Trophoblast cell (in vitro differentiated cells and primary cell): ENCODE results near the gene BAK1.
"Not testable (repeated sequence)": the region's sequence is repeated elsewhere in the genome, so short reads cannot be mapped to it uniquely, and the experiment has no call there.

Experiments used
- DNase-seq, 2 donors: peaks; one replicate each; pipeline ENCODE4 v3.0.0-alpha.2; 2016
- H2AFZ ChIP-seq: 2 replicates; pipeline ENCODE4 v1.6.1; 2013; ENCODE audit warnings: low read length, moderate library complexity, mild to moderate bottlenecking; ENCODE audit not compliant: insufficient read depth, poor library complexity
- H2AK5ac ChIP-seq: 2 replicates; pipeline ENCODE4 v1.6.1; 2013; ENCODE audit warnings: mild to moderate bottlenecking, low read length
- H2BK120ac ChIP-seq: 2 replicates; pipeline ENCODE4 v1.6.1; 2013; ENCODE audit warnings: low read length, mild to moderate bottlenecking, moderate library complexity; ENCODE audit not compliant: insufficient read depth, poor library complexity
- H2BK12ac ChIP-seq: 2 replicates; pipeline ENCODE4 v1.6.1; 2013; ENCODE audit warnings: mild to moderate bottlenecking, low read length, moderate library complexity
- H2BK5ac ChIP-seq: 2 replicates; pipeline ENCODE4 v1.6.1; 2013; ENCODE audit warnings: low read length, low read depth, moderate library complexity, mild to moderate bottlenecking; ENCODE audit not compliant: poor library complexity
- H3K14ac ChIP-seq: 2 replicates; pipeline ENCODE4 v1.6.1; 2013; ENCODE audit warnings: mild to moderate bottlenecking, low read length
- H3K18ac ChIP-seq: 2 replicates; pipeline ENCODE4 v1.6.1; 2013; ENCODE audit warnings: mild to moderate bottlenecking, low read length
- H3K23ac ChIP-seq: 2 replicates; pipeline ENCODE4 v1.6.1; 2013; ENCODE audit warnings: low read length
- H3K27ac ChIP-seq: 2 replicates; pipeline ENCODE4 v1.5.1; 2013; ENCODE audit warnings: low read depth, mild to moderate bottlenecking, inconsistent platforms, low read length, moderate library complexity
- H3K27me3 ChIP-seq: 2 replicates; pipeline ENCODE4 v1.6.1; 2013; ENCODE audit warnings: inconsistent platforms, mild to moderate bottlenecking, low read length, moderate library complexity; ENCODE audit not compliant: insufficient read depth
- H3K36me3 ChIP-seq, 2 experiments: 1 replicate in 1 of 2; 2 replicates in 1 of 2; pipeline ENCODE4 v1.6.1; 2013; ENCODE audit warnings: low read length in 2 of 2, mild to moderate bottlenecking in 2 of 2, moderate library complexity in 1 of 2; ENCODE audit not compliant: insufficient read depth in 2 of 2, control insufficient read depth in 1 of 2
- H3K4ac ChIP-seq: 2 replicates; pipeline ENCODE4 v1.6.1; 2013; ENCODE audit warnings: low read depth, mild to moderate bottlenecking, low read length, moderate library complexity
- H3K4me1 ChIP-seq, 2 experiments: 1 replicate in 1 of 2; 2 replicates in 1 of 2; pipeline ENCODE4 v1.6.1; 2013; ENCODE audit warnings: low read length in 2 of 2, mild to moderate bottlenecking in 2 of 2, moderate library complexity in 1 of 2; ENCODE audit not compliant: insufficient read depth in 2 of 2, control insufficient read depth in 1 of 2
- H3K4me2 ChIP-seq: 2 replicates; pipeline ENCODE4 v1.6.1; 2013; ENCODE audit warnings: inconsistent platforms, mild to moderate bottlenecking, low read length, moderate library complexity
- H3K4me3 ChIP-seq: 2 replicates; pipeline ENCODE4 v1.5.1; 2013; ENCODE audit warnings: mild to moderate bottlenecking, low read depth, low read length, inconsistent platforms
- H3K79me1 ChIP-seq: one replicate; pipeline ENCODE4 v1.6.1; 2013; ENCODE audit warnings: low read length
- H3K79me2 ChIP-seq: 2 replicates; pipeline ENCODE4 v1.6.1; 2013; ENCODE audit warnings: low read length, mild to moderate bottlenecking; ENCODE audit not compliant: control insufficient read depth, insufficient read depth, poor library complexity
- H3K9ac ChIP-seq: 2 replicates; pipeline ENCODE4 v1.6.1; 2013; ENCODE audit warnings: mild to moderate bottlenecking, low read length
- H3K9me3 ChIP-seq: 2 replicates; pipeline ENCODE4 v1.6.1; 2013; ENCODE audit warnings: low read depth, mild to moderate bottlenecking, control low read depth, inconsistent platforms, low read length; ENCODE audit not compliant: insufficient read depth
- H4K12ac ChIP-seq: 2 replicates; pipeline ENCODE4 v1.6.1; 2013; ENCODE audit warnings: low read depth, mild to moderate bottlenecking, low read length, moderate library complexity
- H4K8ac ChIP-seq: 2 replicates; pipeline ENCODE4 v1.6.1; 2013; ENCODE audit warnings: low read depth, mild to moderate bottlenecking, low read length, moderate library complexity
- H4K91ac ChIP-seq: one replicate; pipeline ENCODE4 v1.6.1; 2013; ENCODE audit warnings: low read depth, mild to moderate bottlenecking, low read length, moderate library complexity
- WGBS: extraction: QIAGEN DNeasy Blood & Tissue Kit; methylation state at CpG from one replicate; pipeline ENCODE4 v1.1.7; 2013; ENCODE audit warnings: missing lambda C conversion rate; ENCODE audit not compliant: insufficient read length, insufficient coverage; ENCODE audit errors: extremely low coverage; 5-methylcytosine and 5-hydroxymethylcytosine counted together

BAK1 gene

GRCh38 chr6:33549196-33549595 lies 30.9 kb downstream of the BAK1 start:
- H4K8ac ChIP-seq = no peak overlapping the region
- H2BK120ac ChIP-seq = no peak overlapping the region
- peaks cover 1% of the 10 kb centered on the region for H3K9me3 ChIP-seq
- H3K4me1 ChIP-seq = peaks cover 2 to 5% of the 10 kb centered on the region in 2 experiments
- no peak overlapping the region for H3K4ac ChIP-seq
- H2BK5ac ChIP-seq = no peak overlapping the region
- no peak overlapping the region for H2AK5ac ChIP-seq
- no peak overlapping the region for H3K4me2 ChIP-seq
- no peaks in the 10 kb centered on the region for H3K36me3 ChIP-seq
- no peak overlapping the region for H3K4me3 ChIP-seq
- H3K23ac ChIP-seq = no peak overlapping the region
- H3K27me3 ChIP-seq = no peaks in the 10 kb centered on the region
- H3K18ac ChIP-seq = no peak overlapping the region
- H4K91ac ChIP-seq = no peak overlapping the region
- DNase-seq = peak; percentile 94 to 96
- no peak overlapping the region for H2BK12ac ChIP-seq
- H3K79me1 ChIP-seq = no peaks in the 10 kb centered on the region
- WGBS = no CpG with 5 or more reads among the region's 8 CpGs
- no peak overlapping the region for H2AFZ ChIP-seq
- no peaks in the 10 kb centered on the region for H3K79me2 ChIP-seq
- H3K27ac ChIP-seq = no peak overlapping the region
- no peak overlapping the region for H3K14ac ChIP-seq
- H3K9ac ChIP-seq = no peak overlapping the region
- no peak overlapping the region for H4K12ac ChIP-seq

GRCh38 chr6:33547499-33547898 lies 32.6 kb downstream of the BAK1 start:
- peaks cover 1% of the 10 kb centered on the region for H3K9me3 ChIP-seq
- no peak overlapping the region for H2BK12ac ChIP-seq
- DNase-seq = peak in 1 of 2 donors; percentile 61
- H3K18ac ChIP-seq = no peak overlapping the region
- H2AFZ ChIP-seq = no peak overlapping the region
- H3K4ac ChIP-seq = no peak overlapping the region
- H2AK5ac ChIP-seq = no peak overlapping the region
- no peak overlapping the region for H3K4me3 ChIP-seq
- no peaks in the 10 kb centered on the region for H3K79me2 ChIP-seq
- H3K14ac ChIP-seq = no peak overlapping the region
- WGBS = no CpG with 5 or more reads among the region's 2 CpGs
- H3K27ac ChIP-seq = no peak overlapping the region
- H2BK120ac ChIP-seq = no peak overlapping the region
- H3K79me1 ChIP-seq = no peaks in the 10 kb centered on the region
- peaks cover 2 to 5% of the 10 kb centered on the region in 2 experiments for H3K4me1 ChIP-seq
- H2BK5ac ChIP-seq = no peak overlapping the region
- H3K36me3 ChIP-seq = no peaks in the 10 kb centered on the region
- H4K91ac ChIP-seq = no peak overlapping the region
- H3K9ac ChIP-seq = no peak overlapping the region
- H3K27me3 ChIP-seq = no peaks in the 10 kb centered on the region
- H3K23ac ChIP-seq = no peak overlapping the region
- no peak overlapping the region for H3K4me2 ChIP-seq
- H4K12ac ChIP-seq = peak overlapping the region; percentile 46
- no peak overlapping the region for H4K8ac ChIP-seq

- Histone ChIP-seq H2BK12ac (no peak overlapping the region), H2BK120ac (no peak overlapping the region), H4K12ac (no peak overlapping the region), H3K4me1 (peaks cover 2 to 5% of the 10 kb centered on the region in 2 experiments), H2AFZ (no peak overlapping the region), H3K23ac (no peak overlapping the region), H3K4ac (no peak overlapping the region), H3K36me3 (no peaks in the 10 kb centered on the region), H4K8ac (no peak overlapping the region), H3K79me2 (no peaks in the 10 kb centered on the region), H4K91ac (peak overlapping the region; percentile 4), H3K4me2 (no peak overlapping the region), H2AK5ac (no peak overlapping the region), H3K9ac (no peak overlapping the region), H3K27me3 (no peaks in the 10 kb centered on the region), H3K14ac (no peak overlapping the region), H3K27ac (no peak overlapping the region), H3K79me1 (no peaks in the 10 kb centered on the region), H3K9me3 (no peaks in the 10 kb centered on the region), H2BK5ac (no peak overlapping the region), H3K4me3 (no peak overlapping the region), H3K18ac (no peak overlapping the region)
- DNase-seq = peak; percentile 77 to 88
- no CpG with 5 or more reads among the region's 5 CpGs for WGBS
These were observed 33.3 kb downstream of the BAK1 start for GRCh38 chr6:33546766-33547165.

GRCh38 chr6:33545292-33545691 lies 34.8 kb downstream of the BAK1 start:
- H3K14ac ChIP-seq, H3K4ac ChIP-seq, H2BK120ac ChIP-seq, H2BK12ac ChIP-seq, H3K4me2 ChIP-seq, H3K18ac ChIP-seq, H4K12ac ChIP-seq, H3K23ac ChIP-seq, H2AFZ ChIP-seq, H4K91ac ChIP-seq, H3K9me3 ChIP-seq, H3K4me3 ChIP-seq, H4K8ac ChIP-seq, H3K9ac ChIP-seq, H3K36me3 ChIP-seq, H3K27ac ChIP-seq, H3K79me2 ChIP-seq, H3K27me3 ChIP-seq, H3K79me1 ChIP-seq, H2AK5ac ChIP-seq, H3K4me1 ChIP-seq, H2BK5ac ChIP-seq: not testable (repeated sequence)
- WGBS = no CpG with 5 or more reads among the region's 11 CpGs
- DNase-seq = peak in 1 of 2 donors; percentile 8
